H1 (cell line): ENCODE data around the gene FGF1. TPM values are rescaled to one million over a fixed set of nuclear protein-coding genes. Genes with fewer than 3 reads are reported as not detected.

ENCODE experiments used
- CTCF ChIA-PET: fragments of 300-600 bp; sonication (Branson Sonifier 250); formaldehyde crosslinking; loops from one replicate; lab custom pipeline; 2021; ENCODE audit not compliant: partially characterized antibody; lab: Charles Lee
- POLR2A ChIA-PET: fragments of 300-600 bp; sonication (Branson Sonifier 250); formaldehyde crosslinking; loops from one replicate; lab custom pipeline; 2021; ENCODE audit warnings: inconsistent platforms; ENCODE audit not compliant: partially characterized antibody; lab: Charles Lee
- DNase-seq, 2 experiments: peaks; one replicate each; pipeline versions ENCODE4 v3.0.0 to v3.0.0-alpha.2; 2010 to 2022; ENCODE audit warnings: low spot score in 2 of 2, low read depth in 1 of 2, mixed read lengths in 1 of 2
- FAIRE-seq: peaks from 2 replicates; lab custom pipeline; 2011; peaks lifted over from hg19 to GRCh38; lab: Jason Lieb, UNC
- H2AFZ ChIP-seq: 2 replicates; pipeline ENCODE4 v1.8.1; 2012; ENCODE audit warnings: low read length, inconsistent platforms
- H2AK5ac ChIP-seq: 2 replicates; pipeline ENCODE4 v1.6.1; 2013; ENCODE audit warnings: low read depth, low read length
- H2BK120ac ChIP-seq: replicated peaks from 2 replicates; pipeline ENCODE3; 2013; ENCODE audit warnings: low read depth, low read length, inconsistent platforms
- H2BK12ac ChIP-seq: 2 replicates; pipeline ENCODE4 v1.6.1; 2013; ENCODE audit warnings: low read depth, low read length
- H2BK15ac ChIP-seq: 2 replicates; pipeline ENCODE4 v1.6.1; 2013; ENCODE audit warnings: low read length
- H2BK20ac ChIP-seq: 2 replicates; pipeline ENCODE4 v1.6.1; 2013; ENCODE audit warnings: low read length
- H2BK5ac ChIP-seq: 2 replicates; pipeline ENCODE4 v1.6.1; 2013; ENCODE audit warnings: low read depth, low read length
- H3K14ac ChIP-seq: 2 replicates; pipeline ENCODE4 v1.6.1; 2013; ENCODE audit warnings: inconsistent platforms; ENCODE audit not compliant: insufficient read length
- H3K18ac ChIP-seq: 2 replicates; pipeline ENCODE4 v1.6.1; 2013; ENCODE audit warnings: low read length; ENCODE audit errors: extremely low read depth
- H3K23ac ChIP-seq: 2 replicates; pipeline ENCODE4 v1.6.1; 2013; ENCODE audit warnings: inconsistent platforms; ENCODE audit not compliant: insufficient read length
- H3K23me2 ChIP-seq: 2 replicates; pipeline ENCODE4 v1.6.1; 2013; ENCODE audit warnings: low read depth, low read length
- H3K27ac ChIP-seq: 2 replicates; pipeline ENCODE4 v1.6.1; 2011; ENCODE audit warnings: low read depth, low read length, inconsistent platforms
- H3K27me3 ChIP-seq, 4 experiments: replicated peaks in 1 of 4; 1 replicate in 1 of 4; 2 replicates in 3 of 4; pipeline versions ENCODE4 v1.6.1 to v1.8.1; 2011 to 2013; ENCODE audit warnings: low read length in 3 of 4, mild to moderate bottlenecking in 3 of 4, inconsistent platforms in 2 of 4, mixed read lengths in 2 of 4, moderate library complexity in 1 of 4; ENCODE audit not compliant: control insufficient read depth in 3 of 4, insufficient read depth in 3 of 4; ENCODE audit errors: extremely low read depth in 1 of 4
- H3K36me3 ChIP-seq, 4 experiments: 2 replicates each; pipeline versions ENCODE4 v1.6.1 to v1.8.1; 2011 to 2013; ENCODE audit warnings: mild to moderate bottlenecking in 4 of 4, low read length in 3 of 4, moderate library complexity in 2 of 4, control low read depth in 1 of 4, inconsistent platforms in 1 of 4; ENCODE audit not compliant: insufficient read depth in 4 of 4, control insufficient read depth in 2 of 4
- H3K4ac ChIP-seq: replicated peaks from 2 replicates; pipeline ENCODE3; 2013; ENCODE audit warnings: low read length, low read depth, mixed read lengths, inconsistent platforms; ENCODE audit not compliant: insufficient read length
- H3K4me1 ChIP-seq, 4 experiments: replicated peaks in 1 of 4; 1 replicate in 1 of 4; 2 replicates in 3 of 4; pipeline versions ENCODE4 v1.6.1 to v1.8.1; 2011 to 2013; ENCODE audit warnings: low read length in 3 of 4, inconsistent platforms in 2 of 4, mixed read lengths in 1 of 4; ENCODE audit not compliant: insufficient read depth in 4 of 4, control insufficient read depth in 3 of 4
- H3K4me2 ChIP-seq, 2 experiments: 2 replicates each; pipeline versions ENCODE4 v1.6.1 to v1.8.1; 2011 to 2013; ENCODE audit warnings: low read depth in 2 of 2, low read length in 2 of 2, control low read depth in 1 of 2, inconsistent platforms in 1 of 2, mild to moderate bottlenecking in 1 of 2; ENCODE audit not compliant: insufficient read depth in 1 of 2
- H3K4me3 ChIP-seq, 4 experiments: fragments of 200-600, 300-600 bp in 1 of 4; sonication (generic), shearing (Covaris generic), sonication (Bioruptor Twin) in 1 of 4; 2 replicates each; pipeline versions ENCODE4 v1.5.1 to v1.8.1; 2011 to 2016; ENCODE audit warnings: low read length in 4 of 4, low read depth in 3 of 4, control low read depth in 2 of 4, inconsistent platforms in 2 of 4, mild to moderate bottlenecking in 2 of 4, mixed read lengths in 1 of 4, moderate library complexity in 1 of 4; ENCODE audit not compliant: insufficient read depth in 2 of 4; ENCODE audit errors: extremely low read depth in 1 of 4
- H3K56ac ChIP-seq: replicated peaks from 2 replicates; pipeline ENCODE3; 2013; ENCODE audit warnings: low read depth, mild to moderate bottlenecking, mixed read lengths, low read length, inconsistent platforms; ENCODE audit not compliant: insufficient read length
- H3K79me1 ChIP-seq: 2 replicates; pipeline ENCODE4 v1.6.1; 2013; ENCODE audit warnings: low read depth, low read length, control low read depth
- H3K79me2 ChIP-seq, 2 experiments: 2 replicates each; pipeline versions ENCODE4 v1.6.1 to v1.8.1; 2012 to 2013; ENCODE audit warnings: low read length in 2 of 2, mild to moderate bottlenecking in 2 of 2, inconsistent platforms in 1 of 2; ENCODE audit not compliant: insufficient read depth in 2 of 2, control insufficient read depth in 1 of 2
- H3K9ac ChIP-seq, 4 experiments: replicated peaks in 1 of 4; 1 replicate in 1 of 4; 2 replicates in 3 of 4; pipeline versions ENCODE4 v1.6.1 to v1.8.1; 2011 to 2013; ENCODE audit warnings: low read depth in 3 of 4, low read length in 3 of 4, control low read depth in 2 of 4, mild to moderate bottlenecking in 2 of 4, moderate library complexity in 2 of 4, inconsistent platforms in 1 of 4; ENCODE audit errors: extremely low read depth in 1 of 4
- H3K9me3 ChIP-seq, 2 experiments: 2 replicates each; pipeline versions ENCODE4 v1.6.1 to v1.8.1; 2012 to 2013; ENCODE audit warnings: mild to moderate bottlenecking in 2 of 2, moderate library complexity in 2 of 2, control low read depth in 1 of 2, inconsistent platforms in 1 of 2, low read depth in 1 of 2, low read length in 1 of 2, mixed read lengths in 1 of 2; ENCODE audit not compliant: insufficient read depth in 2 of 2
- H4K20me1 ChIP-seq, 2 experiments: replicated peaks in 1 of 2; 2 replicates each; pipeline versions ENCODE3 to v1.8.1; 2011 to 2013; ENCODE audit warnings: inconsistent platforms in 2 of 2, low read length in 2 of 2, mild to moderate bottlenecking in 1 of 2; ENCODE audit not compliant: insufficient read depth in 2 of 2, control insufficient read depth in 1 of 2
- H4K5ac ChIP-seq: 2 replicates; pipeline ENCODE4 v1.6.1; 2013; ENCODE audit warnings: low read length, low read depth, mixed read lengths, inconsistent platforms; ENCODE audit not compliant: insufficient read length
- H4K8ac ChIP-seq: 2 replicates; pipeline ENCODE4 v1.8.0; 2013; ENCODE audit warnings: mild to moderate bottlenecking, moderate library complexity, low read length, inconsistent platforms; ENCODE audit not compliant: insufficient read depth; ENCODE audit errors: extremely low read depth
- H4K91ac ChIP-seq: replicated peaks from 2 replicates; pipeline ENCODE3; 2013; ENCODE audit warnings: low read length, mixed read lengths, inconsistent platforms; ENCODE audit not compliant: insufficient read length
- ATF2 ChIP-seq: IDR thresholded peaks from 2 replicates; pipeline ENCODE4 v1.6.1; 2012; ENCODE audit warnings: low read length, inconsistent platforms
- CHD2 ChIP-seq: IDR thresholded peaks from 2 replicates; pipeline ENCODE4 v1.6.1; 2012; ENCODE audit warnings: low read length, improper control_type of control experiment
- CTBP2 ChIP-seq: IDR thresholded peaks from 2 replicates; pipeline ENCODE4 v1.7.0; 2011; ENCODE audit warnings: borderline replicate concordance, mild to moderate bottlenecking, moderate library complexity, mixed read lengths, low read length; ENCODE audit not compliant: insufficient read depth, insufficient read length
- E2F6 ChIP-seq: IDR thresholded peaks from 2 replicates; pipeline ENCODE4 v1.6.1; 2012; ENCODE audit warnings: inconsistent platforms
- EZH2 ChIP-seq: fragments of 200-600 bp; sonication (generic); IDR thresholded peaks from 2 replicates; pipeline ENCODE4 v1.7.1; 2012; ENCODE audit warnings: low read depth, mild to moderate bottlenecking, moderate library complexity, low read length, inconsistent platforms; ENCODE audit not compliant: severe bottlenecking
- POU5F1 ChIP-seq: IDR thresholded peaks from 2 replicates; pipeline ENCODE4 v1.6.1; 2011; ENCODE audit warnings: low read depth, mild to moderate bottlenecking, low read length, moderate library complexity
- RBBP5 ChIP-seq: IDR thresholded peaks from 2 replicates; pipeline ENCODE4 v1.7.1; 2012; ENCODE audit warnings: low read depth, mild to moderate bottlenecking, inconsistent platforms, low read length, moderate library complexity, borderline replicate concordance
- RFX5 ChIP-seq: IDR thresholded peaks from 2 replicates; pipeline ENCODE4 v1.6.1; 2011; ENCODE audit warnings: low read depth, low read length, improper control_type of control experiment, borderline replicate concordance
- SAP30 ChIP-seq: fragments of 300-600 bp; sonication (generic); IDR thresholded peaks from 2 replicates; pipeline ENCODE4 v1.7.1; 2012; ENCODE audit warnings: low read length, moderate library complexity, mild to moderate bottlenecking, inconsistent platforms; ENCODE audit not compliant: insufficient read depth, insufficient replicate concordance
- SP2 ChIP-seq: IDR thresholded peaks from 2 replicates; pipeline ENCODE4 v1.6.1; 2012; ENCODE audit warnings: mild to moderate bottlenecking, low read length, inconsistent platforms
- YY1 ChIP-seq: IDR thresholded peaks from 2 replicates; pipeline ENCODE4 v1.6.1; 2011; ENCODE audit warnings: low read depth, mild to moderate bottlenecking, low read length
- whole genome bisulfite sequencing, 2 experiments: shearing (Covaris generic) in 1 of 2; methylation state at CpG; one replicate each; pipeline versions ENCODE4 v1.1.6 to v1.1.7; 2013 to 2015; ENCODE audit warnings: low lambda C conversion rate in 2 of 2, mixed read lengths in 2 of 2, inconsistent platforms in 1 of 2, low coverage in 1 of 2, missing lambda C conversion rate in 1 of 2; ENCODE audit not compliant: insufficient replicate concordance in 2 of 2, insufficient coverage in 1 of 2, insufficient read length in 1 of 2; ENCODE audit errors: extremely low coverage in 1 of 2, missing lambda C conversion rate in 1 of 2; 5-methylcytosine and 5-hydroxymethylcytosine counted together
- polyA plus RNA-seq, 7 experiments: library from polyadenylated mRNA; depleted of rRNA in 3 of 7; stranded (reverse) in 5 of 7; unstranded in 2 of 7; fragments of >200 nt in 5 of 7; fragments of 200-250 nt in 2 of 7; gene quantifications; 1 replicate in 5 of 7; 2 replicates in 1 of 7; 4 replicates in 1 of 7; pipeline versions ENCODE4 v1.2.1 to v1.2.3, GENCODE V29; 2011 to 2013; ENCODE audit warnings: missing spikeins in 2 of 7, mixed read lengths in 2 of 7
- total RNA-seq: library from RNA; stranded (reverse); fragmentation: NEBNext Ultra II Directional; extraction: Animal tissue kit (Norgen Biotek cat#: 25700); gene quantifications from 2 replicates; pipeline ENCODE4 v1.2.1, GENCODE V29; 2021

The FGF1 gene
- total and polyA plus RNA-seq, 2 of the 8 experiments (the other 6 are each of a cell fraction or from before 2014, with no cell fraction given) = 0.30 to 0.50 TPM

- Histone ChIP-seq H3K18ac (no peak overlapping the region), H2BK5ac (no peak overlapping the region), H2BK120ac (no peak overlapping the region), H3K4me1 (no peaks in the 10 kb centered on the region), H3K23ac (no peak overlapping the region), H3K23me2 (no peaks in the 10 kb centered on the region), H3K9ac (no peak overlapping the region), H3K56ac (no peak overlapping the region), H2AK5ac (no peak overlapping the region), H3K4me3 (no peak overlapping the region), H4K5ac (no peak overlapping the region), H3K27ac (no peak overlapping the region), H2BK15ac (no peak overlapping the region), H4K8ac (no peak overlapping the region), H3K79me2 (no peaks in the 10 kb centered on the region), H3K14ac (no peak overlapping the region), H4K20me1 (no peaks in the 10 kb centered on the region), H3K27me3 (no peaks in the 10 kb centered on the region), H3K36me3 (no peaks in the 10 kb centered on the region), H3K79me1 (no peaks in the 10 kb centered on the region), H2BK12ac (no peak overlapping the region), H3K4ac (no peak overlapping the region), H3K9me3 (no peaks in the 10 kb centered on the region), H2BK20ac (no peak overlapping the region), H3K4me2 (no peak overlapping the region), H2AFZ (no peak overlapping the region), H4K91ac (no peak overlapping the region)
- FAIRE-seq (no peak), DNase-seq (no peak)
- WGBS, 2 experiments = 86% methylated on average over 7 of the region's 7 CpGs; no CpG with 5 or more reads in 1 of the 2 experiments
- POLR2A ChIA-PET = no interaction called here
- CTCF ChIA-PET = interaction anchor here (0.6 to 2.0 kb wide), 6 partner anchors 44 to 416 kb away, joined by 3 to 6 read pairs (median 3); no protein-coding TSS in a partner anchor
- TF ChIP-seq E2F6 = no peak
- TF ChIP-seq RFX5 = no peak
- TF ChIP-seq EZH2 = no peak
- TF ChIP-seq POU5F1 = no peak
- TF ChIP-seq CHD2 = no peak
- no peak for TF ChIP-seq YY1
- no peak for TF ChIP-seq SAP30
- TF ChIP-seq CTBP2 = no peak
- TF ChIP-seq RBBP5 = no peak
- TF ChIP-seq ATF2 = no peak
- no peak for TF ChIP-seq SP2
Measured at GRCh38 chr5:142561486-142562097, 124.3 kb downstream of the FGF1 start.
